NB4 (cell line): ENCODE measurements around the gene TEX53.

Experiments
- TF ChIP-seq, protein P1 (sequence below): IDR thresholded peaks from 2 replicates; pipeline ENCODE4 v1.6.1; 2011; ENCODE audit warnings: low read depth, low read length
- TF ChIP-seq, protein P2 (sequence below): IDR thresholded peaks from one replicate; pipeline ENCODE4 v1.5.1; 2012; ENCODE audit warnings: low read depth, low read length

DNA sequence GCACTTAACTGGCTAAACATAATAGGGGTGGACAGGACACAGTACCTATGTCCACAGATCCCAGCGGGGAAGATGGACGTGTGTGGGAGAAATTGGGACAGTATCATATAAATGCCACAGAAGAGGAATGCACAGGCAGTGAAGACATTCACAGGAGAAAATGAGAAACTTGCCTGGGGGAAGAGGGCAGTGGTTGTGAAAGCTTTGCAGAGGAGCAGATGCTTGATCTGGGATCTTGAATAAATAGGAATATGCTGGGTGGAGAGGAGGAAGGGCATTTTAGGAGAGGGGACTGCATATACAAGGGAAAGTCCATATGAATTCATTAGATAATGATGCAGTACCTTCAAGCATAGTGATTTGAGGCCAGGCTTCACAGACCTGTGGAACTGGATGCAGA is 32.9 kb downstream of the TEX53 start:
- TF ChIP-seq, protein P1, sequence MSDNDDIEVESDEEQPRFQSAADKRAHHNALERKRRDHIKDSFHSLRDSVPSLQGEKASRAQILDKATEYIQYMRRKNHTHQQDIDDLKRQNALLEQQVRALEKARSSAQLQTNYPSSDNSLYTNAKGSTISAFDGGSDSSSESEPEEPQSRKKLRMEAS, result no peak
- TF ChIP-seq, protein P2, sequence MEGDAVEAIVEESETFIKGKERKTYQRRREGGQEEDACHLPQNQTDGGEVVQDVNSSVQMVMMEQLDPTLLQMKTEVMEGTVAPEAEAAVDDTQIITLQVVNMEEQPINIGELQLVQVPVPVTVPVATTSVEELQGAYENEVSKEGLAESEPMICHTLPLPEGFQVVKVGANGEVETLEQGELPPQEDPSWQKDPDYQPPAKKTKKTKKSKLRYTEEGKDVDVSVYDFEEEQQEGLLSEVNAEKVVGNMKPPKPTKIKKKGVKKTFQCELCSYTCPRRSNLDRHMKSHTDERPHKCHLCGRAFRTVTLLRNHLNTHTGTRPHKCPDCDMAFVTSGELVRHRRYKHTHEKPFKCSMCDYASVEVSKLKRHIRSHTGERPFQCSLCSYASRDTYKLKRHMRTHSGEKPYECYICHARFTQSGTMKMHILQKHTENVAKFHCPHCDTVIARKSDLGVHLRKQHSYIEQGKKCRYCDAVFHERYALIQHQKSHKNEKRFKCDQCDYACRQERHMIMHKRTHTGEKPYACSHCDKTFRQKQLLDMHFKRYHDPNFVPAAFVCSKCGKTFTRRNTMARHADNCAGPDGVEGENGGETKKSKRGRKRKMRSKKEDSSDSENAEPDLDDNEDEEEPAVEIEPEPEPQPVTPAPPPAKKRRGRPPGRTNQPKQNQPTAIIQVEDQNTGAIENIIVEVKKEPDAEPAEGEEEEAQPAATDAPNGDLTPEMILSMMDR, result no peak
